K562 (cell line): ENCODE measurements around the gene CPLX3. TPM values are rescaled to one million over a fixed set of nuclear protein-coding genes. Genes with fewer than 3 reads are reported as not detected.

Source experiments
- ATAC-seq: fragments of 200-7000 bp; cut with Tn5 transposase; 3 replicates; pipeline ENCODE4 v1.9.1; 2020; ENCODE audit warnings: moderate library complexity
- BruUV-seq: library from RNA; stranded (reverse); fragments of 400-500 nt; replicated peaks from 2 replicates; lab custom pipeline; 2021; lab: Mats Ljungman, UMichigan
- CTCF ChIA-PET: fragments of 300-600 bp; formaldehyde crosslinking; extraction: SDS; loops from one replicate; lab custom pipeline; 2021; ENCODE audit warnings: low intra/inter-chr PET ratio; lab: Yijun Ruan, JAX
- POLR2A ChIA-PET: fragments of 300-600, 350-650 bp; sonication (Branson Sonifier 250); formaldehyde crosslinking; extraction: SDS; loops from one replicate; lab custom pipeline; 2021; ENCODE audit warnings: antibody characterized with exemption, inconsistent platforms; lab: Yijun Ruan, JAX
- DNase-seq, 4 experiments: peaks; one replicate each; pipeline versions ENCODE4 v3.0.0 to v3.0.0-alpha.2; 2011 to 2018; ENCODE audit warnings: low spot score in 3 of 4, mixed read lengths in 3 of 4; ENCODE audit errors: extremely low read depth in 1 of 4
- FAIRE-seq: peaks from 2 replicates; lab custom pipeline; 2011; peaks lifted over from hg19 to GRCh38; lab: Jason Lieb, UNC
- H2AFZ ChIP-seq: 2 replicates; pipeline ENCODE4 v1.6.0; 2011; ENCODE audit warnings: low read depth, low read length, control low read depth, inconsistent platforms
- H3K27ac ChIP-seq: fragments of 200-600 bp; 3 replicates; pipeline ENCODE4 v1.8.0; 2011; ENCODE audit warnings: low read depth, mild to moderate bottlenecking, control low read depth, inconsistent platforms, low read length, moderate library complexity, mixed read lengths; ENCODE audit errors: extremely low read depth
- H3K27me3 ChIP-seq, 2 experiments: fragments of 300-600 bp in 1 of 2; 2 replicates in 1 of 2; 3 replicates in 1 of 2; pipeline versions ENCODE4 v1.6.0 to v1.8.0; 2011; ENCODE audit warnings: inconsistent platforms in 2 of 2, low read length in 2 of 2, mild to moderate bottlenecking in 1 of 2, mixed read lengths in 1 of 2, moderate library complexity in 1 of 2; ENCODE audit not compliant: control insufficient read depth in 2 of 2, insufficient read depth in 2 of 2
- H3K36me3 ChIP-seq: fragments of 300-600 bp; 3 replicates; pipeline ENCODE4 v1.8.0; 2011; ENCODE audit warnings: mild to moderate bottlenecking, low read length, inconsistent platforms; ENCODE audit not compliant: control insufficient read depth, insufficient read depth
- H3K4me1 ChIP-seq, 2 experiments: fragments of 200-600 bp in 1 of 2; replicated peaks in 1 of 2; 2 replicates in 1 of 2; 3 replicates in 1 of 2; pipeline versions ENCODE4 v1.5.1 to v1.8.0; 2011; ENCODE audit warnings: inconsistent platforms in 2 of 2, low read length in 2 of 2, mild to moderate bottlenecking in 1 of 2, mixed read lengths in 1 of 2, moderate library complexity in 1 of 2; ENCODE audit not compliant: control insufficient read depth in 2 of 2, insufficient read depth in 2 of 2
- H3K4me2 ChIP-seq: 2 replicates; pipeline ENCODE4 v1.6.1; 2011; ENCODE audit warnings: low read length, control low read depth, inconsistent platforms, mixed read lengths; ENCODE audit not compliant: insufficient read depth
- H3K4me3 ChIP-seq: fragments of 200-600 bp; sonication (generic), shearing (Covaris generic); 2 replicates; pipeline ENCODE4 v1.5.1; 2016; ENCODE audit warnings: control low read depth, inconsistent platforms
- H3K79me2 ChIP-seq: fragments of 200-600 bp; 3 replicates; pipeline ENCODE4 v1.8.0; 2011; ENCODE audit warnings: low read length, inconsistent platforms; ENCODE audit not compliant: control insufficient read depth, insufficient read depth
- H3K9ac ChIP-seq, 2 experiments: 2 replicates each; pipeline versions ENCODE4 v1.6.0 to v1.6.1; 2011; ENCODE audit warnings: low read depth in 2 of 2, low read length in 2 of 2, control low read depth in 1 of 2, inconsistent platforms in 1 of 2, mild to moderate bottlenecking in 1 of 2, mixed read lengths in 1 of 2; ENCODE audit not compliant: insufficient read depth in 1 of 2
- H3K9me1 ChIP-seq: one replicate; pipeline ENCODE4 v1.6.0; 2011; ENCODE audit warnings: inconsistent platforms, mild to moderate bottlenecking, low read length, moderate library complexity; ENCODE audit not compliant: control insufficient read depth, insufficient read depth
- H3K9me3 ChIP-seq: replicated peaks from 2 replicates; pipeline ENCODE4 v1.5.1; 2011; ENCODE audit warnings: low read depth, low read length, inconsistent platforms; ENCODE audit not compliant: control insufficient read depth, insufficient read depth
- H4K20me1 ChIP-seq: replicated peaks from 2 replicates; pipeline ENCODE4 v1.6.1; 2011; ENCODE audit warnings: low read length, inconsistent platforms, mixed read lengths; ENCODE audit not compliant: control insufficient read depth, insufficient read depth
- BMI1 ChIP-seq: fragments of 150-350 bp; IDR thresholded peaks from 2 replicates; pipeline ENCODE4 v1.6.1; 2014; ENCODE audit warnings: low read length
- E2F1 ChIP-seq: sonication (generic); formaldehyde crosslinking; IDR thresholded peaks from 2 replicates; pipeline ENCODE4 v1.8.1; 2023; ENCODE audit warnings: mild to moderate bottlenecking, missing genetic modification reagents, moderate library complexity
- KLF13 ChIP-seq: fragments of 450-650 bp; IDR thresholded peaks from 2 replicates; pipeline ENCODE4 v1.6.1; 2016; ENCODE audit warnings: missing genetic modification characterization, low read depth, mild to moderate bottlenecking, missing compliant biosample characterization, moderate library complexity, borderline replicate concordance
- MCM5 ChIP-seq: fragments of 450-650 bp; IDR thresholded peaks from 2 replicates; pipeline ENCODE4 v1.6.1; 2016; ENCODE audit warnings: low read depth
- MGA ChIP-seq: fragments of 450-650 bp; IDR thresholded peaks from 2 replicates; pipeline ENCODE4 v1.6.1; 2016; ENCODE audit warnings: mild to moderate bottlenecking, moderate library complexity
- POLR2AphosphoS5 ChIP-seq: IDR thresholded peaks from 2 replicates; pipeline ENCODE4 v1.6.1; 2011; ENCODE audit warnings: mild to moderate bottlenecking, low read depth, low read length, moderate library complexity; ENCODE audit not compliant: control insufficient read depth, insufficient read depth
- SMC3 ChIP-seq: conservative IDR thresholded peaks from 2 replicates; pipeline ENCODE4 v1.6.1; 2011; ENCODE audit warnings: low read depth, low read length, improper control_type of control experiment; ENCODE audit not compliant: insufficient read depth
- TAF7 ChIP-seq: fragments of 450-650 bp; IDR thresholded peaks from 2 replicates; pipeline ENCODE4 v1.6.1; 2016; ENCODE audit warnings: missing genetic modification characterization, missing compliant biosample characterization
- U2AF1 ChIP-seq: fragments of 200-400 bp; formaldehyde crosslinking; optimal IDR thresholded peaks from 2 replicates; pipeline ENCODE3; 2017; ENCODE audit warnings: mild to moderate bottlenecking, low read depth, low read length, moderate library complexity
- WGBS: fragments of 100-300 bp; shearing (Covaris generic); methylation state at CpG from one replicate; pipeline ENCODE4 v1.1.6; 2016; ENCODE audit warnings: low coverage, mixed read lengths; ENCODE audit not compliant: insufficient coverage; ENCODE audit errors: missing lambda C conversion rate; 5-methylcytosine and 5-hydroxymethylcytosine counted together
- in situ Hi-C: fragments of 300-500 bp; cut with MboI; formaldehyde crosslinking; loops from 4 replicates; pipeline ENCODE4 v1.15.0; 2018; ENCODE audit warnings: inconsistent platforms, mixed read lengths
- intact Hi-C: fragments of 100-400 bp; cut with micrococcal nuclease; formaldehyde crosslinking; loops from 2 replicates; pipeline ENCODE4 v1.14.2; 2022
- polyA plus RNA-seq, 8 experiments: library from polyadenylated mRNA; depleted of rRNA in 4 of 8; stranded (reverse) in 5 of 8; unstranded in 3 of 8; fragments of >200 nt; fragmentation: Nextera tagmentation in 2 of 8; fragmentation: Illumina TruSeq in 1 of 8; extraction: Ambion mirVana in 2 of 8; extraction: Trizol in 1 of 8; gene quantifications; 2 replicates each; pipeline versions ENCODE4 v1.2.1 to v1.2.3, GENCODE V29; 2011 to 2014; ENCODE audit warnings: inconsistent platforms in 1 of 8, missing spikeins in 1 of 8
- total RNA-seq, 7 experiments: library from RNA; depleted of rRNA in 6 of 7; stranded (reverse); fragments of >200 nt in 6 of 7; fragmentation: Illumina TruSeq in 2 of 7; extraction: Trizol in 2 of 7; gene quantifications; 2 replicates each; pipeline versions ENCODE4 v1.2.1 to v1.2.3, GENCODE V29; 2011 to 2021; ENCODE audit warnings: low replicate concordance in 1 of 7

Gene CPLX3
- total and polyA plus RNA-seq, 9 of the 15 experiments (the other 6 are each of a cell fraction or from before 2014, with no cell fraction given), result not detected

- WGBS, result 4% methylated on average over 4 of the region's 5 CpGs
- no peak overlapping the region for H2AFZ ChIP-seq
- ChIA-PET CTCF (no interaction called here), POLR2A (interaction anchor here (0.6 to 1.7 kb wide), 3 partner anchors 9 to 19 kb away, joined by 3 to 8 read pairs (median 3); no protein-coding TSS in a partner anchor)
- no TSS peak for BruUV-seq
- no peaks in the 10 kb centered on the region for H3K79me2 ChIP-seq
- H3K9me1 ChIP-seq, result no peaks in the 10 kb centered on the region
- FAIRE-seq, result no peak
- H3K36me3 ChIP-seq, result peaks cover under 1% of the 10 kb centered on the region; the same call in 1 of the 3 replicates
- no peak overlapping the region for H3K4me2 ChIP-seq
- no peak overlapping the region for H3K27ac ChIP-seq
- in situ Hi-C loops, result no loop called here
- peaks cover 0 to 21% of the 10 kb centered on the region in 2 experiments; a peak in 2 of 5 replicates for H3K27me3 ChIP-seq
- DNase-seq, result no peak
- no peaks in the 10 kb centered on the region for H3K9me3 ChIP-seq
- H4K20me1 ChIP-seq, result no peaks in the 10 kb centered on the region; the same call in 1 of the 2 replicates
- no peak; the same call in 2 of the 3 replicates for ATAC-seq
- H3K4me3 ChIP-seq, result no peak overlapping the region
- intact Hi-C loops, result no loop called here
- peaks cover 0 to 7% of the 10 kb centered on the region in 2 experiments; a peak in 2 of 5 replicates for H3K4me1 ChIP-seq
- H3K9ac ChIP-seq, result no peak overlapping the region; a peak in 1 of 4 replicates
- TF ChIP-seq U2AF1 (no peak), BMI1 (no peak), KLF13 (tag) (no peak), SMC3 (no peak), TAF7 (no peak), E2F1 (CRISPR knock-in tag) (no peak), MGA (no peak), MCM5 (no peak), POLR2AphosphoS5 (no peak)
Measured at GRCh38 chr15:74809242-74809641, 17.2 kb upstream of the CPLX3 start.
